Measurements from ENCODE around the gene PROSER1. TPM values are rescaled to one million over a fixed set of nuclear protein-coding genes. Genes with fewer than 3 reads are reported as not detected.

The PROSER1 gene
- total and polyA plus RNA-seq, 4 donors = 13.0 to 59.6 (median 24.2) TPM

DNA sequence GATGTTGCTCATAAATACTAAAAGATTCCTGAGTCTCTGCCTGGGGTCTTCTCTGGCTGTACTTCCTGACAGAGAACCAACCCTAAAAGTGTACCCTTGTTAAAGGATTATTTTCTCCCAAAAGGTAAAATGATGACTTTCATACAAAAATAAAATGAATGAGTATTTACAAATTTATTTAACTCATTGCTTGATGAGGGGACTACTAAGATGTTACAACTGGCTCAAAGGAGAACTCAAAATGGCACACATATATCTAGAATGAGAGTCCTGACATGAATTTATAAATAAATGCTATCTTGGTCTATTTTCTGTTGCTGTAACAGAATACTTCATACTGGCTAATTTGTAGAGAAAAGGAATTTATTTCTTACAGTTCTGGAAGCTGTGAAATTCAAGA lies 77.7 kb downstream of the PROSER1 start:
- no peak for TF ChIP-seq CTCF (IDR thresholded peaks at IDR 0.05; ENCODE audit: control extremely low read depth, extremely low read depth)
- Histone ChIP-seq H3K27me3 (ENCODE audit: control insufficient read depth in 3 of 3, insufficient read depth in 3 of 3, low read length in 2 of 3) (no peaks in the 10 kb centered on the region), H3K36me3 (ENCODE audit: control insufficient read depth in 4 of 4, insufficient read depth in 4 of 4, low read length in 4 of 4) (no peaks in the 10 kb centered on the region), H3K4me1 (ENCODE audit: control insufficient read depth in 5 of 5, insufficient read depth in 5 of 5, low read length in 5 of 5) (no peaks in the 10 kb centered on the region), H3K9ac (ENCODE audit: insufficient read depth in 1 of 2, low read length in 2 of 2) (no peak overlapping the region), H3K27ac (ENCODE audit: low read depth in 1 of 2, low read length in 1 of 2) (no peak overlapping the region), H3K4me3 (no peak overlapping the region), H3K9me3 (ENCODE audit: control insufficient read depth in 4 of 4, insufficient read depth in 3 of 4, low read length in 3 of 4) (peaks cover 0 to 3% (median 0%) of the 10 kb centered on the region in 4 donors)
- no peak for DNase-seq
- ATAC-seq (ENCODE audit: insufficient read depth, low FRiP score) = no peak

Other genes with a start within 250 kb of the PROSER1 start
- 1 to 10 TPM; 5.1 to 9.8 TPM for gene STOML3, start 47.3 kb downstream of the PROSER1 start, total RNA-seq
- 1 to 10 TPM; 2.0 to 3.8 TPM for gene STOML3, start 47.3 kb downstream of the PROSER1 start, polyA plus RNA-seq
- 10 to 100 TPM; 23.3 to 60.3 TPM for gene NHLRC3, start 367 bp upstream of the PROSER1 start, total RNA-seq
- gene NHLRC3, start 367 bp upstream of the PROSER1 start, polyA plus RNA-seq = 10 to 100 TPM in 1 of 2 donors, 1 to 10 TPM in 1; 9.0 to 12.9 TPM